NB4 (cell line): Measurements from ENCODE around the gene SORBS1.

Experiments
- CTCF ChIP-seq: IDR thresholded peaks from one replicate; pipeline ENCODE4 v1.5.1; 2012; ENCODE audit warnings: low read depth, low read length
- MAX ChIP-seq: IDR thresholded peaks from 2 replicates; pipeline ENCODE4 v1.6.1; 2011; ENCODE audit warnings: low read depth, low read length
- MYC ChIP-seq: IDR thresholded peaks from 2 replicates; pipeline ENCODE4 v1.6.1; 2011; ENCODE audit warnings: low read depth, low read length
- POLR2A ChIP-seq: IDR thresholded peaks from 2 replicates; pipeline ENCODE4 v1.6.1; 2011; ENCODE audit warnings: mild to moderate bottlenecking; ENCODE audit not compliant: insufficient read length; ENCODE audit errors: extremely low read depth

- TF ChIP-seq CTCF = no peak
- TF ChIP-seq POLR2A = no peak
- no peak for TF ChIP-seq MAX
- no peak for TF ChIP-seq MYC
Measured at GRCh38 chr10:95545981-95546380, 15.2 kb downstream of the SORBS1 start.
